Spinal cord (tissue), 10 donors: ENCODE data around the gene HIPK2. TPM values are rescaled to one million over a fixed set of nuclear protein-coding genes. Genes with fewer than 3 reads are reported as not detected.
A peak's percentile ranks its signal among the peaks of the same experiment; 100 is the strongest.

ENCODE experiments used
- DNase-seq, 6 donors: peaks; one replicate each; pipeline versions ENCODE4 v3.0.0 to v3.0.0-alpha.2; 2013 to 2015; ENCODE audit warnings: low spot score in 6 of 6, low read depth in 4 of 6
- H3K27ac ChIP-seq: one replicate; pipeline ENCODE4 v1.5.1; 2013; ENCODE audit warnings: low read depth, low read length, control low read depth
- H3K27me3 ChIP-seq: one replicate; pipeline ENCODE4 v1.6.1; 2013; ENCODE audit warnings: low read length; ENCODE audit not compliant: control insufficient read depth, insufficient read depth
- H3K36me3 ChIP-seq: one replicate; pipeline ENCODE4 v1.6.1; 2013; ENCODE audit warnings: low read length; ENCODE audit not compliant: control insufficient read depth, insufficient read depth
- H3K4me1 ChIP-seq: one replicate; pipeline ENCODE4 v1.6.1; 2013; ENCODE audit warnings: low read length; ENCODE audit not compliant: control insufficient read depth, insufficient read depth
- H3K4me3 ChIP-seq: one replicate; pipeline ENCODE4 v1.5.1; 2013; ENCODE audit warnings: low read depth, low read length, control low read depth
- H3K9me3 ChIP-seq: one replicate; pipeline ENCODE4 v1.6.1; 2013; ENCODE audit warnings: low read length; ENCODE audit not compliant: control insufficient read depth, insufficient read depth
- WGBS: methylation state at CpG from one replicate; pipeline ENCODE4 v1.1.5; 2013; ENCODE audit warnings: missing lambda C conversion rate; ENCODE audit not compliant: insufficient coverage; 5-methylcytosine and 5-hydroxymethylcytosine counted together
- polyA plus RNA-seq, 2 donors: library from polyadenylated mRNA; unstranded; fragments of 120-200 nt; gene quantifications; one replicate each; pipeline ENCODE4 v1.2.1, GENCODE V29; 2013; ENCODE audit not compliant: insufficient read length in 2 of 2
- total RNA-seq, 2 donors: library from RNA; depleted of rRNA in 1 of 2; stranded (reverse); fragments of 120-200 nt in 1 of 2; fragments of >200 nt in 1 of 2; gene quantifications; one replicate each; pipeline versions ENCODE4 v1.2.3 to v1.2.4, GENCODE V29; 2013 to 2014
- donor health status: healthy.

The HIPK2 gene
- total and polyA plus RNA-seq, 4 donors, result 52.6 to 142 (median 68.6) TPM

GRCh38 chr7:139702313-139702731 lies 75.5 kb downstream of the HIPK2 start:
- H3K27ac ChIP-seq, result peak overlapping the region; percentile 36
- DNase-seq, result peak in 3 of 6 donors; percentile 38 to 66 (median 56)
- H3K4me3 ChIP-seq, result no peak overlapping the region
- H3K36me3 ChIP-seq, result peaks cover 44% of the 10 kb centered on the region
- peaks cover 48% of the 10 kb centered on the region for H3K4me1 ChIP-seq
- no peaks in the 10 kb centered on the region for H3K9me3 ChIP-seq
- H3K27me3 ChIP-seq, result no peaks in the 10 kb centered on the region
- 3% methylated on average over 4 of the region's 8 CpGs for WGBS

- H3K27ac ChIP-seq, result peak overlapping the region; percentile 25
- peaks cover 46% of the 10 kb centered on the region for H3K4me1 ChIP-seq
- H3K36me3 ChIP-seq, result peaks cover 42% of the 10 kb centered on the region
- WGBS, result 49% methylated on average over 10 of the region's 12 CpGs
- no peak for DNase-seq
- no peaks in the 10 kb centered on the region for H3K27me3 ChIP-seq
- no peak overlapping the region for H3K4me3 ChIP-seq
- H3K9me3 ChIP-seq, result no peaks in the 10 kb centered on the region
Measured at GRCh38 chr7:139701908-139702307, 75.9 kb downstream of the HIPK2 start.

- H3K9me3 ChIP-seq, result no peaks in the 10 kb centered on the region
- H3K4me3 ChIP-seq, result no peak overlapping the region
- WGBS, result 86% methylated on average over 14 of the region's 16 CpGs
- no peaks in the 10 kb centered on the region for H3K27me3 ChIP-seq
- H3K4me1 ChIP-seq, result peaks cover 41% of the 10 kb centered on the region
- no peak for DNase-seq
- peaks cover 33% of the 10 kb centered on the region for H3K36me3 ChIP-seq
- H3K27ac ChIP-seq, result no peak overlapping the region
Measured at GRCh38 chr7:139700505-139701235, 77.1 kb downstream of the HIPK2 start.

- Histone ChIP-seq H3K27ac (no peak overlapping the region), H3K9me3 (no peaks in the 10 kb centered on the region), H3K36me3 (peaks cover 33% of the 10 kb centered on the region), H3K4me3 (no peak overlapping the region), H3K27me3 (no peaks in the 10 kb centered on the region), H3K4me1 (peaks cover 42% of the 10 kb centered on the region)
- WGBS, result 78% methylated on average over 17 of the region's 18 CpGs
- DNase-seq, result no peak
Measured at GRCh38 chr7:139699640-139700504, 77.9 kb downstream of the HIPK2 start.

GRCh38 chr7:139698844-139699243 lies 79.0 kb downstream of the HIPK2 start:
- Histone ChIP-seq H3K36me3 (peaks cover 27% of the 10 kb centered on the region), H3K9me3 (no peaks in the 10 kb centered on the region), H3K27me3 (no peaks in the 10 kb centered on the region), H3K4me3 (no peak overlapping the region), H3K27ac (no peak overlapping the region), H3K4me1 (peaks cover 46% of the 10 kb centered on the region)
- DNase-seq, result no peak
- 85% methylated on average over 12 of the region's 13 CpGs for WGBS

GRCh38 chr7:139698278-139698677 lies 79.5 kb downstream of the HIPK2 start:
- Histone ChIP-seq H3K9me3 (no peaks in the 10 kb centered on the region), H3K27me3 (no peaks in the 10 kb centered on the region), H3K27ac (no peak overlapping the region), H3K4me1 (peaks cover 46% of the 10 kb centered on the region), H3K4me3 (no peak overlapping the region), H3K36me3 (peaks cover 26% of the 10 kb centered on the region)
- WGBS, result 94% methylated on average over 3 of the region's 9 CpGs
- no peak for DNase-seq

GRCh38 chr7:139697056-139697455 lies 80.7 kb downstream of the HIPK2 start:
- H3K27ac ChIP-seq, result no peak overlapping the region

GRCh38 chr7:139696552-139696951 lies 81.2 kb downstream of the HIPK2 start:
- Histone ChIP-seq H3K36me3 (peaks cover 22% of the 10 kb centered on the region), H3K4me3 (no peak overlapping the region), H3K27me3 (no peaks in the 10 kb centered on the region), H3K9me3 (no peaks in the 10 kb centered on the region), H3K4me1 (peaks cover 31% of the 10 kb centered on the region), H3K27ac (no peak overlapping the region)
- DNase-seq, result no peak
- 43% methylated on average over 2 of the region's 4 CpGs for WGBS

More at GRCh38 chr7:139697056-139697455, 80.7 kb downstream of the HIPK2 start:
- 84% methylated on average over 10 of the region's 10 CpGs for WGBS
- H3K4me1 ChIP-seq, result peaks cover 34% of the 10 kb centered on the region
- no peak for DNase-seq
- H3K27me3 ChIP-seq, result no peaks in the 10 kb centered on the region
- H3K36me3 ChIP-seq, result peaks cover 25% of the 10 kb centered on the region
- H3K9me3 ChIP-seq, result no peaks in the 10 kb centered on the region
- H3K4me3 ChIP-seq, result no peak overlapping the region

GRCh38 chr7:139695588-139695987 lies 82.2 kb downstream of the HIPK2 start:
- Histone ChIP-seq H3K9me3 (no peaks in the 10 kb centered on the region), H3K27me3 (no peaks in the 10 kb centered on the region), H3K36me3 (peaks cover 23% of the 10 kb centered on the region), H3K4me3 (no peak overlapping the region), H3K4me1 (peaks cover 31% of the 10 kb centered on the region), H3K27ac (no peak overlapping the region)
- WGBS, result no CpG with 5 or more reads among the region's 1 CpG
- no peak for DNase-seq
